Endothelial cell (in vitro differentiated cells): Measurements from ENCODE around the gene TRDN. TPM values are rescaled to one million over a fixed set of nuclear protein-coding genes. Genes with fewer than 3 reads are reported as not detected.

ENCODE experiments used
- DNase-seq: peaks from one replicate; pipeline ENCODE4 v3.0.0; 2021; ENCODE audit warnings: low spot score
- H3K27ac Mint-ChIP-seq: one replicate; pipeline ENCODE4 v1.8.0; 2021; ENCODE audit warnings: mixed read lengths, inconsistent platforms; ENCODE audit not compliant: unreplicated experiment
- H3K27me3 Mint-ChIP-seq: one replicate; pipeline ENCODE4 v1.8.0; 2021; ENCODE audit warnings: mild to moderate bottlenecking, moderate library complexity, mixed read lengths, inconsistent platforms; ENCODE audit not compliant: unreplicated experiment
- H3K36me3 Mint-ChIP-seq: one replicate; pipeline ENCODE4 v1.8.0; 2021; ENCODE audit warnings: mild to moderate bottlenecking, low read depth, mixed read lengths, inconsistent platforms; ENCODE audit not compliant: unreplicated experiment
- H3K4me1 Mint-ChIP-seq: one replicate; pipeline ENCODE4 v1.8.0; 2021; ENCODE audit warnings: mild to moderate bottlenecking, mixed read lengths, inconsistent platforms; ENCODE audit not compliant: unreplicated experiment
- H3K4me3 Mint-ChIP-seq: one replicate; pipeline ENCODE4 v1.8.0; 2021; ENCODE audit warnings: mild to moderate bottlenecking, mixed read lengths, inconsistent platforms; ENCODE audit not compliant: unreplicated experiment
- H3K9me3 Mint-ChIP-seq: one replicate; pipeline ENCODE4 v1.8.0; 2021; ENCODE audit warnings: mixed read lengths, inconsistent platforms; ENCODE audit not compliant: unreplicated experiment
- CTCF ChIP-seq: fragments of 200-600 bp; sonication (generic); IDR thresholded peaks from one replicate; pipeline ENCODE4 v1.5.0; 2021; ENCODE audit warnings: antibody characterized with exemption; ENCODE audit not compliant: unreplicated experiment
- total RNA-seq: library from RNA; stranded (reverse); fragmentation: NEBNext Ultra II Directional; extraction: Animal tissue kit (Norgen Biotek cat#: 25700); gene quantifications from one replicate; pipeline ENCODE4 v1.2.1, GENCODE V29; 2021; ENCODE audit not compliant: unreplicated experiment

Gene TRDN
- total RNA-seq, 1 donor from 2014 or later = 9.1 TPM

DNA sequence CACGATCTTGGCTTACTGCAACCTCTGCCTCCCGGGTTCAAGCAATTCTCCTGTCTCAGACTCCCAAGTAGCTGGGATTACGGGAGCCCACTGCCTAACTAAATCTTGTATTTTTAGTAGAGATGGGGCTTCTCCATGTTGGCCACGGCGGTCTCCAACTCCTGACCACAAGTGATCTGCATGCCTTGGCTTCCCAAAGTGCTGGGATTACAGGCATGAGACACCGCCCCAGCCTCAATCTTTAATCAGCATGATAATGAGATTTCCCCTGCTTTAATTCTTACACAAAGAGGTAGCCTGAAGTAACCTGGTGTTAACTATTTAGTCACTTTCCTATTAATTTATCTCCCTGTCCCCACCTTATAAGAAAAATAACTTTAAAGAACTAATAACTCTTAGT lies 31.3 kb upstream of the TRDN start:
- no peak for TF ChIP-seq CTCF
- H3K36me3 Mint-ChIP-seq = no peaks in the 10 kb centered on the region
- no peaks in the 10 kb centered on the region for H3K4me1 Mint-ChIP-seq
- no peak overlapping the region for H3K27ac Mint-ChIP-seq
- no peak for DNase-seq
- H3K9me3 Mint-ChIP-seq = no peaks in the 10 kb centered on the region
- H3K27me3 Mint-ChIP-seq = no peaks in the 10 kb centered on the region
- H3K4me3 Mint-ChIP-seq = no peak overlapping the region

DNA sequence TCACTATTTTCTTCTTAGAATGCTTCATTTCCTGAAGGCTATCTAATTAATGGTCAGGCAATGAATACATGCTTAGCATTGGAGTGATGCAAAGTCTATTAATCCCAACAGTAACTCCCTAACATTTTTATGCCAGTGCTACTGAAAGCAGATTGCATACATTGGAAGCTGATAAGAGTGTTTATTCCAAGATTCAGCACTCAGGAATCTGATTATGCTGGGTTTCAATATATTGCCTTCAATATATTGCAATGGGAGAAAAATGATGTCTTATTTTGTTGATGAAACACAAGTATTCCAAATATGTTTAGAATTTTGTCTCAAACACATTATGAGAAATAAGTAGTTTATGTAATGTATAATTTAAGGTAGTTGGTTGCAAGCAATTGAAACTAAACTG lies 26.7 kb upstream of the TRDN start:
- Mint-ChIP-seq H3K27ac (no peak overlapping the region), H3K27me3 (no peaks in the 10 kb centered on the region), H3K9me3 (no peaks in the 10 kb centered on the region), H3K36me3 (no peaks in the 10 kb centered on the region), H3K4me3 (no peak overlapping the region), H3K4me1 (no peaks in the 10 kb centered on the region)
- no peak for TF ChIP-seq CTCF
- DNase-seq = no peak

DNA sequence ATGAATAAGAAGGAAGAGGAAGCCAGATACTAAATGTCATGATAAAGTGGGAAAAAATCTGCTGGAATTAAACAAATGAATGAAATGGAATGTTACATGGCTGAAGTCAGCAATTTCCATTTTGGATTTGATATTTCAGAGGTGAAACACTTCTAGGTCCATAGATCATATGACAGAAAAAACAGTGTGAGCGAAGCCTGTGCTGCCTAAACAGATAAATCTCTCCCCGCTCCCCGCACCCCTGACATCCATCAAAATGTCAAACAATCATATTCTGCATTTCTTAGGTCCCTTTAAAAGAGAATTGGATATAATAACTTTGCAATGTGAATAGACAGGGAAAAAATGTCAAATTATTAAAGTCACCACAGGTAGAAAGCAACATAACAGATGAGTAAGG lies 26.0 kb upstream of the TRDN start:
- TF ChIP-seq CTCF = no peak
- Mint-ChIP-seq H3K27me3 (no peaks in the 10 kb centered on the region), H3K9me3 (no peaks in the 10 kb centered on the region), H3K4me3 (no peak overlapping the region), H3K27ac (no peak overlapping the region), H3K36me3 (no peaks in the 10 kb centered on the region), H3K4me1 (no peaks in the 10 kb centered on the region)
- DNase-seq = no peak

DNA sequence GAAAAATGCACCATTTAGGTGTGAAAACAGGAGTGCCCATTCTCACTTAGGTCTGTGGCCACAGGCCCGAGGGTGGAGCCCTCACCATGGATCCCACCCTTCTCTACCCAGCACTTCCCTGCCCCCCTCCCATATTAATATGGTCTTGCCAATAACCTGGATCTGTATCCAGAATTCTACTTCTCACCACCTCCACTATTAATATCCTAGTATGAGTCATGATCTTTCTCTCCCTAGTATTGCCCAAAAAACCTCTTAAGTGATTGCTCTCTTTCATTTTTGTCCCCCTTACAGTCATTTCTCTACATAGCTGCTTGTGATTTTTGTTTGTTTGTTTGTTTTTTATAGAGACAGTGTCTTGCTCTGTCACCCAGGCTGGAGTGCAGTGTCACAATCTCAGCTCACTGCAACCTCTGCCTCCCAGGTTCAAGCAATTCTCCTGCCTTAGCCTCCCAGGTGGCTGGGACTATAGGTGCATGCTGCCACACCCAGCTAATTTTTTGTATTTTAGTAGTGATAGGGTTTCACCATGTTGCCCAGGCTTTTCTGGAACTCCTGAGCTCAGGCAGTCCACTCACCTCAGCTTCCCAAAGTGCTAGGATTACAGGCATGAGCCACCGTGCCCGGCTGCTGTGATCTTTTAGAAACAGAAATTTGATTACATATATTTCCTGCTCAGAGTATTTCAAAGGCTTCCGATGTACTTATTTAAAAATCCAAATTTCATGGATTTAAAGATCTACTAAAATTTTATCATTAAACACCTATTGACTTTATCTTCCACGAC lies 24.5 kb upstream of the TRDN start:
- no peak for DNase-seq
- TF ChIP-seq CTCF = no peak
- Mint-ChIP-seq H3K36me3 (no peaks in the 10 kb centered on the region), H3K27me3 (no peaks in the 10 kb centered on the region), H3K27ac (no peak overlapping the region), H3K4me1 (no peaks in the 10 kb centered on the region), H3K4me3 (no peak overlapping the region), H3K9me3 (no peaks in the 10 kb centered on the region)

DNA sequence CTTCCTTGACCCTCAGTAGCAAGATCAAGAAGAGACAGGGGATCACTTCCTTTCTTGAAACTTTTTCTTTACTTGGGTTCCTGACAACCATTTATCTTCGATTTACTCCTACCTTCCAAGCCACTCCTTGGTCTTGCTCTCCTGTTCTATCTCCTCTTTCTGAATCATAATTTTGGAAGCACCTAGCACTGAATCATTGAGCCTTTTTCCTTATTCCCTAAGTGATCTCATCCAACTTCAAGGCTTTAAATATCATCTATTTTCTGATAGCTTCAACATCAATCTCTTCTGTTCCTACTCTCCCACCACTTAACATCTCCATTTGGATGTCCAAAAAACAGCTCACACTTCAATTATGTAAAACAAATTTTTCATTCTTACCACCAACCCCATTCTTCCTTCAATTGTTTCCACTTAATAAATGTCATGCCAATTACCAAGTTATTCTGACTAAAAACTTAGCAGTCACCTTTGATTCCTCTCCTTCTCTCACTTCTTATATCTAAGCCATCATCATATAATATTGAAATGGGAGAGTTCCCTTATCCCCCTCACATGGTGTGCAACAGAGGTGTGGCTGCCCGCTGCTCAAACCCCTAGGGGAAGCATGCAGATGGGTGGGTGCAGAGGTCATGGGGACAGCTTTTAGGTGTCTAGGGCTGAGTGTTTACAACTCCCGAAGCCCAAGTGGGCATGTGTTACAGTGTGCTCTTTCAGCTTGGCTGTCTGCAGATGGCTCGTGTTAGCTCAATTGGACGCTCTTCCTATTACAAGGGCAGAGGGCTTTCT lies 23.4 kb upstream of the TRDN start:
- no peak for TF ChIP-seq CTCF
- H3K27ac Mint-ChIP-seq = no peak overlapping the region
- no peak overlapping the region for H3K4me3 Mint-ChIP-seq
- no peaks in the 10 kb centered on the region for H3K9me3 Mint-ChIP-seq
- H3K27me3 Mint-ChIP-seq = no peaks in the 10 kb centered on the region
- H3K36me3 Mint-ChIP-seq = no peaks in the 10 kb centered on the region
- no peak for DNase-seq
- no peaks in the 10 kb centered on the region for H3K4me1 Mint-ChIP-seq
